A673 (cell line): ENCODE measurements around the gene PLEKHM1. TPM values are rescaled to one million over a fixed set of nuclear protein-coding genes. Genes with fewer than 3 reads are reported as not detected.

Experiments used
- BruUV-seq: library from RNA; stranded (reverse); fragments of 400-500 nt; replicated peaks from 2 replicates; lab custom pipeline; 2021; lab: Mats Ljungman, UMichigan
- CTCF ChIA-PET: fragments of 300-600 bp; sonication (Branson Sonifier 250); formaldehyde crosslinking; loops from one replicate; lab custom pipeline; 2022; ENCODE audit warnings: antibody characterized with exemption; lab: Charles Lee
- POLR2A ChIA-PET: fragments of 300-600 bp; sonication (Branson Sonifier 250); formaldehyde crosslinking; loops from one replicate; lab custom pipeline; 2022; ENCODE audit warnings: antibody characterized with exemption; ENCODE audit not compliant: low non-redundant PET; lab: Charles Lee
- DNase-seq: peaks from one replicate; pipeline ENCODE4 v3.0.0-alpha.2; 2015; ENCODE audit warnings: low spot score
- H3K27ac ChIP-seq: fragments of 200-600 bp; sonication (generic); 2 replicates; pipeline ENCODE4 v1.5.1; 2016; ENCODE audit warnings: mixed run types, low read depth, mild to moderate bottlenecking, mixed read lengths, antibody characterized with exemption, low read length; ENCODE audit not compliant: poor library complexity, severe bottlenecking
- H3K27me3 ChIP-seq: fragments of 200-600 bp; sonication (generic); replicated peaks from 2 replicates; pipeline ENCODE4 v1.6.1; 2017; ENCODE audit warnings: mixed run types, low read depth, mild to moderate bottlenecking, mixed read lengths, antibody characterized with exemption, low read length; ENCODE audit not compliant: insufficient read depth, poor library complexity
- H3K36me3 ChIP-seq: fragments of 200-600 bp; sonication (generic); 2 replicates; pipeline ENCODE4 v1.6.1; 2016; ENCODE audit warnings: mixed run types, mild to moderate bottlenecking, mixed read lengths, antibody characterized with exemption, low read length; ENCODE audit not compliant: insufficient read depth, poor library complexity, severe bottlenecking
- H3K4me1 ChIP-seq: fragments of 200-600 bp; sonication (generic); 2 replicates; pipeline ENCODE4 v1.6.1; 2017; ENCODE audit warnings: mixed run types, mild to moderate bottlenecking, mixed read lengths, antibody characterized with exemption, low read length; ENCODE audit not compliant: insufficient read depth, poor library complexity, severe bottlenecking
- H3K4me3 ChIP-seq: fragments of 200-600 bp; sonication (generic); 2 replicates; pipeline ENCODE4 v1.5.1; 2016; ENCODE audit warnings: low read depth, mixed run types, mild to moderate bottlenecking, mixed read lengths, low read length; ENCODE audit not compliant: poor library complexity, severe bottlenecking
- H3K9me3 ChIP-seq: fragments of 200-600 bp; sonication (generic); 2 replicates; pipeline ENCODE4 v1.6.1; 2016; ENCODE audit warnings: mixed run types, low read depth, mild to moderate bottlenecking, mixed read lengths, antibody characterized with exemption, low read length; ENCODE audit not compliant: poor library complexity, severe bottlenecking
- EZH2 ChIP-seq: fragments of 200-600 bp; sonication (generic); IDR thresholded peaks from 2 replicates; pipeline ENCODE4 v1.6.1; 2017; ENCODE audit warnings: borderline replicate concordance, low read depth, mild to moderate bottlenecking, mixed read lengths, antibody characterized with exemption, low read length; ENCODE audit not compliant: poor library complexity, severe bottlenecking
- intact Hi-C: fragments of 100-400 bp; cut with micrococcal nuclease; formaldehyde crosslinking; loops from one replicate; pipeline ENCODE4 v1.10.0; 2022; ENCODE audit not compliant: unreplicated experiment
- total RNA-seq: library from RNA; stranded (reverse); gene quantifications from 2 replicates; pipeline ENCODE4 v1.2.3, GENCODE V29; 2021
- TF ChIP-seq, protein P1 (sequence below): fragments of 300-800, 200-600 bp; sonication (generic); conservative IDR thresholded peaks from 2 replicates; pipeline ENCODE4 v1.5.1; 2017; ENCODE audit warnings: low read depth, mild to moderate bottlenecking, antibody characterized with exemption, low read length, moderate library complexity, mixed read lengths

PLEKHM1 gene
- total RNA-seq, 1 experiment from 2014 or later, result 11.9 TPM

DNA sequence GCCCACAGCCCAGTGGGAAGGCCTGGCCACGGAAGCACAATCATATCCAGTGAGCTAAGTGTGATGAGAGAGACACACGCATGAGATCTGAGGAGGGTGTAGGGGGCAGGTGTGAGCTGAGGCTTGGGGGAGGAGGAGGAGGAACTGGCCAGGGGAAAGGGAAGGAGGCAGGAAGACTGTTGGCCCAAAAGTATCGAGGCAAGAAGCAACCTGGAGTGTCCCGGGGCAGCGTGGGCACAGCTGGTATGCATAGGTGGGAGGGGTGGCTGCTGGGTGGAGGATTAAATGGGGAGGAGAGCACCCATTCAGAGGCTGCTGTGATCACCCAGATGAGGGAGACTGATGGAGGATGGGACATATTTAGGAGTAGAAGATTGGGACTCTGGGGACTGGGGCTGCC lies 99.2 kb downstream of the PLEKHM1 start:
- H3K9me3 ChIP-seq, result no peaks in the 10 kb centered on the region
- H3K4me3 ChIP-seq, result no peak overlapping the region
- CTCF ChIA-PET, result no interaction called here
- H3K4me1 ChIP-seq, result no peaks in the 10 kb centered on the region
- no TSS peak for BruUV-seq
- no peak for DNase-seq
- no peaks in the 10 kb centered on the region for H3K27me3 ChIP-seq
- no peak overlapping the region for H3K27ac ChIP-seq
- TF ChIP-seq, protein P1, sequence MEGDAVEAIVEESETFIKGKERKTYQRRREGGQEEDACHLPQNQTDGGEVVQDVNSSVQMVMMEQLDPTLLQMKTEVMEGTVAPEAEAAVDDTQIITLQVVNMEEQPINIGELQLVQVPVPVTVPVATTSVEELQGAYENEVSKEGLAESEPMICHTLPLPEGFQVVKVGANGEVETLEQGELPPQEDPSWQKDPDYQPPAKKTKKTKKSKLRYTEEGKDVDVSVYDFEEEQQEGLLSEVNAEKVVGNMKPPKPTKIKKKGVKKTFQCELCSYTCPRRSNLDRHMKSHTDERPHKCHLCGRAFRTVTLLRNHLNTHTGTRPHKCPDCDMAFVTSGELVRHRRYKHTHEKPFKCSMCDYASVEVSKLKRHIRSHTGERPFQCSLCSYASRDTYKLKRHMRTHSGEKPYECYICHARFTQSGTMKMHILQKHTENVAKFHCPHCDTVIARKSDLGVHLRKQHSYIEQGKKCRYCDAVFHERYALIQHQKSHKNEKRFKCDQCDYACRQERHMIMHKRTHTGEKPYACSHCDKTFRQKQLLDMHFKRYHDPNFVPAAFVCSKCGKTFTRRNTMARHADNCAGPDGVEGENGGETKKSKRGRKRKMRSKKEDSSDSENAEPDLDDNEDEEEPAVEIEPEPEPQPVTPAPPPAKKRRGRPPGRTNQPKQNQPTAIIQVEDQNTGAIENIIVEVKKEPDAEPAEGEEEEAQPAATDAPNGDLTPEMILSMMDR, result no peak
- no peak for TF ChIP-seq EZH2
- POLR2A ChIA-PET, result no interaction called here
- H3K36me3 ChIP-seq, result no peaks in the 10 kb centered on the region
- intact Hi-C loops, result no loop called here

DNA sequence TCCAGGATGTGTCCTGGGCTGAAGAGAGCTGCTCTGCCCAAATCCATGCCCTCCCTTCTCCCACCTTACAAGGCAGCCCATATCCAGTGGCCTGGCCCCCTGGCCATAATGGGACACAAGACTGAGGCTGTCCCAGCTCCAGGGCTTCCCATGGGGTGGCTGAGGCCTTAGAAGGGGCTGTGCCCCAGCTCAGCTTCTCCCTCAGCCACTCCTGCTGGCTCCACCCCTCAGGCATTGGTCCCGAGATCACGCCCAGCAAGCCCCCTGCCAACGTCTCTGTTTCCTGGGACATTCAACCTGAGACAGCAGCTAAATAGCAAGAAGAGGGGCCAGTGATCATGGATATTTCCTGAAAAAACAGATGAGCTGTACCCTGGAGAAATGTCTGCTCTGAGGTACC lies 101.2 kb downstream of the PLEKHM1 start:
- DNase-seq, result no peak
- no TSS peak for BruUV-seq
- POLR2A ChIA-PET, result no interaction called here
- Histone ChIP-seq H3K4me3 (no peak overlapping the region), H3K9me3 (no peaks in the 10 kb centered on the region), H3K36me3 (no peaks in the 10 kb centered on the region), H3K4me1 (no peaks in the 10 kb centered on the region), H3K27ac (no peak overlapping the region), H3K27me3 (no peaks in the 10 kb centered on the region)
- CTCF ChIA-PET, result interaction anchor here (0.6 kb wide), 1 partner anchor 112 kb away, joined by 3 read pairs; no protein-coding TSS in a partner anchor
- no peak for TF ChIP-seq EZH2
- TF ChIP-seq, protein P1, result no peak
- intact Hi-C loops, result loop anchor here (5.0 to 10.0 kb wide), 2 partner anchors 112 to 255 kb away; partner anchors contain the start of genes ACBD4 and PLCD3

DNA sequence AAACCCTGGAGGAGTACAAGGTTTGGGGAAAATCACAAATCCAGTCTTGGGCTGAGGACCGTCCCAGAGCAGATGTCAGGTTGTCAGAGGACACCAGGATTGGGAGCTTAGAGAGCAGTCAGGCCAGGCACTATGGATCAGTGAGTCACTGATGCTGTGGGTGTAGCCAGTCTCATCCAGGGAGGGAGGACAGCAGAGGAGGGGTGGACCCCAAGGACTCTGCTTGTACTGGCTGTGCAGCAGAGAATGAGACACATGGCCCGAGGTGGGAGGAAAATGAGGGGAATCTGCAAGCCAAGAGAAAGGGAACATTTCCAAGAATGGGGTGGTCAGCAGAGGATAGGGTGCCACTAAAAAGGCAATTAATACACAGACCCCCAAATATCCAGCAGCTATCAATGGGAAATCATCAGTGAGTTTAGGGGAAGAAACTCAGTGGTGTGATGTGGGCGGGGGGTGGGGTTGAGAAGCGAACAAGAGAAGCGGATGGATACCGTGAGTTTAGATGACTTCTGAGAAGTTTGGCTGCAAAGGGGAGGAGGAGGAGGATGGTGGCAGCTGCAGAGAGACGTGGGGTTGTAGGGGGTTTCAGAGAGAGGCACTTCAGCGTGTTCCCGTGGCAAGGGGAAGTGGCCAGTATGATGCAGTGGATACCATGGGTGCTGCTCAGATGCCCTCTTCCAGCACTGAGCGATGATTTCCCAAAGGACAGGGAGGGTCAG lies 101.8 kb downstream of the PLEKHM1 start:
- Histone ChIP-seq H3K27me3 (no peaks in the 10 kb centered on the region), H3K36me3 (no peaks in the 10 kb centered on the region), H3K4me1 (no peaks in the 10 kb centered on the region), H3K4me3 (no peak overlapping the region), H3K9me3 (no peaks in the 10 kb centered on the region), H3K27ac (no peak overlapping the region)
- TF ChIP-seq, protein P1, result no peak
- no peak for TF ChIP-seq EZH2
- ChIA-PET CTCF (interaction anchor here (0.6 to 1.0 kb wide), 2 partner anchors 112 to 170 kb away, joined by 3 read pairs; no protein-coding TSS in a partner anchor), POLR2A (no interaction called here)
- BruUV-seq, result no TSS peak
- DNase-seq, result no peak
- intact Hi-C loops, result loop anchor here (5.0 to 10.0 kb wide), 2 partner anchors 111 to 254 kb away; partner anchors contain the start of genes ACBD4 and PLCD3
